ENCODE data around the gene DCBLD2. TPM values are rescaled to one million over a fixed set of nuclear protein-coding genes. Genes with fewer than 3 reads are reported as not detected.
A peak's percentile ranks its signal among the peaks of the same experiment; 100 is the strongest.

DCBLD2 gene
- total RNA-seq, 1 experiment from 2014 or later, result 33.6 TPM

DNA sequence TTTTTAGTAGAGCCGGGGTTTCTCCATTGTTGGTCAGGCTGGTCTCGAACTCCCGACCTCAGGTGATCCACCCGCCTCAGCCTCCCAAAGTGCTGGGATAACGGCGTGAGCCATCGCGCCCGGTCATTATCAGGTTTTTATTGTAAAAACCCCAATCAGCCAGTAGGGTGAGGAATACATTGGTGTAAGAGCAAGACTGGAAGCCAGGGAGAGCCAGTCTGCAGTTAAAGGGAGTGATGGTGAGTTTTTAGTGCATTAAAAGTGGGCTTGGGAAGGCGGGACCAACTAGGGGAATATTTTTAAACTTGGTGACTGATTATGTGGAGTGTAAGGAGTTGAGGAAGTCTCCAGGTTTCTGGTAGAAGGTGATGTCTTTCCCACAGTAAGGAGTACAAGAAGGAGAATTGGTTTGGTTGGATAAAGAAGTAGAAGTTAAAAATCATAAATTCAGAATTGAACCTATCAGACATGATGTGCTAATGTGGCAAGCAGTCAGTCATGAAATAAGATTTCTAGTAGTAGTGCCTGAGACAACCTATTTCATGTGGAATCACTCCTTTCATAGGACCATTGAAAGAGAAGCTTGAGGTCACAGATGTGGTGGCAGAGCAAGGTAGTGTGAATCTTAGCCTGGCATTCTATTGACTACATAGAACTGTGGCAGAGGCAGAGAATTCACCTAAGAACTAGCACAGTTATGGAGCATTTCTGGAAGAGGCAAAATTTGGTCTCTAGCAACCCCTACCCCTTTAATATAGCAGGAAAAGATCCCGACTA lies 2.4 kb upstream of the DCBLD2 start:
- no peak overlapping the region for H3K27ac ChIP-seq (ENCODE audit: low read depth, low read length, poor library complexity, severe bottlenecking)
- H3K4me1 ChIP-seq (ENCODE audit: insufficient read depth, low read length, poor library complexity, severe bottlenecking), result peaks cover 7% of the 10 kb centered on the region
- H3K27me3 ChIP-seq (replicated peaks; ENCODE audit: insufficient read depth, low read depth, low read length, poor library complexity), result no peaks in the 10 kb centered on the region
- H3K36me3 ChIP-seq (ENCODE audit: insufficient read depth, low read length, poor library complexity, severe bottlenecking), result no peaks in the 10 kb centered on the region
- TF ChIP-seq, protein P1, sequence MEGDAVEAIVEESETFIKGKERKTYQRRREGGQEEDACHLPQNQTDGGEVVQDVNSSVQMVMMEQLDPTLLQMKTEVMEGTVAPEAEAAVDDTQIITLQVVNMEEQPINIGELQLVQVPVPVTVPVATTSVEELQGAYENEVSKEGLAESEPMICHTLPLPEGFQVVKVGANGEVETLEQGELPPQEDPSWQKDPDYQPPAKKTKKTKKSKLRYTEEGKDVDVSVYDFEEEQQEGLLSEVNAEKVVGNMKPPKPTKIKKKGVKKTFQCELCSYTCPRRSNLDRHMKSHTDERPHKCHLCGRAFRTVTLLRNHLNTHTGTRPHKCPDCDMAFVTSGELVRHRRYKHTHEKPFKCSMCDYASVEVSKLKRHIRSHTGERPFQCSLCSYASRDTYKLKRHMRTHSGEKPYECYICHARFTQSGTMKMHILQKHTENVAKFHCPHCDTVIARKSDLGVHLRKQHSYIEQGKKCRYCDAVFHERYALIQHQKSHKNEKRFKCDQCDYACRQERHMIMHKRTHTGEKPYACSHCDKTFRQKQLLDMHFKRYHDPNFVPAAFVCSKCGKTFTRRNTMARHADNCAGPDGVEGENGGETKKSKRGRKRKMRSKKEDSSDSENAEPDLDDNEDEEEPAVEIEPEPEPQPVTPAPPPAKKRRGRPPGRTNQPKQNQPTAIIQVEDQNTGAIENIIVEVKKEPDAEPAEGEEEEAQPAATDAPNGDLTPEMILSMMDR (conservative IDR thresholded peaks at IDR 0.05; ENCODE audit: low read depth, low read length), result no peak
- no peak for TF ChIP-seq EZH2 (IDR thresholded peaks at IDR 0.05; ENCODE audit: borderline replicate concordance, low read depth, low read length, poor library complexity, severe bottlenecking)
- H3K9me3 ChIP-seq (ENCODE audit: low read depth, low read length, poor library complexity, severe bottlenecking), result no peaks in the 10 kb centered on the region
- intact Hi-C loops (cut with micrococcal nuclease; ENCODE audit: unreplicated experiment), result loop anchor here (5.0 kb wide), 3 partner anchors 63 to 273 kb away; no protein-coding TSS in a partner anchor
- CTCF ChIA-PET, result no interaction called here
- no peak overlapping the region for H3K4me3 ChIP-seq (ENCODE audit: low read depth, low read length, poor library complexity, severe bottlenecking)
- POLR2A ChIA-PET (ENCODE audit: low non-redundant PET), result interaction anchor here (0.9 kb wide), 1 partner anchor 10 kb away, joined by 3 read pairs; no protein-coding TSS in a partner anchor
- BruUV-seq (replicated peaks), result no TSS peak
- DNase-seq (ENCODE audit: low spot score), result no peak

DNA sequence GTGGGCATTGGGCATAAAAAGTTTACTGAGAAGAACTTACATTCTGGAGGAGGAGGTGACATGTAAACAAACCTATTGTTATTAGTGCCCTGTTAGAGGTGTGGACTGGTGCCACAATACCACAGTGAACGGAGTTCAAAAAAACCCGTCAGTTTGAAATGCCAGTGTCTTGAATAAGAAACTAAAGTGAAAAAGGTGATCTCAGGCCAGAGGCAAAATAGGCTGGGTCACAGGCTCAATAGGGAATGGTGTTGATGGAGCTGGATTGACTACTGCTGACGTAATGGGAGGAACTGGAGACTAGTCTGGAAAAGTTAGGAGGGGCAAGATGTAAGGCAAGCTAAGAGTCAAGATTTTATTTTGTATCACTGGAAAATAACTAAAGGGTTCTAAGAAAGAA lies 1.6 kb upstream of the DCBLD2 start:
- no TSS peak for BruUV-seq (replicated peaks)
- H3K27ac ChIP-seq (ENCODE audit: low read depth, low read length, poor library complexity, severe bottlenecking), result no peak overlapping the region
- H3K4me1 ChIP-seq (ENCODE audit: insufficient read depth, low read length, poor library complexity, severe bottlenecking), result peaks cover 7% of the 10 kb centered on the region
- no peaks in the 10 kb centered on the region for H3K36me3 ChIP-seq (ENCODE audit: insufficient read depth, low read length, poor library complexity, severe bottlenecking)
- H3K4me3 ChIP-seq (ENCODE audit: low read depth, low read length, poor library complexity, severe bottlenecking), result no peak overlapping the region
- H3K9me3 ChIP-seq (ENCODE audit: low read depth, low read length, poor library complexity, severe bottlenecking), result no peaks in the 10 kb centered on the region
- no peak for DNase-seq (ENCODE audit: low spot score)
- ChIA-PET POLR2A (ENCODE audit: low non-redundant PET) (interaction anchor here (0.7 kb wide), 1 partner anchor 53 kb away, joined by 9 read pairs; no protein-coding TSS in a partner anchor), CTCF (no interaction called here)
- TF ChIP-seq, protein P1 (conservative IDR thresholded peaks at IDR 0.05; ENCODE audit: low read depth, low read length), result no peak
- no peak for TF ChIP-seq EZH2 (IDR thresholded peaks at IDR 0.05; ENCODE audit: borderline replicate concordance, low read depth, low read length, poor library complexity, severe bottlenecking)
- intact Hi-C loops (cut with micrococcal nuclease; ENCODE audit: unreplicated experiment), result loop anchor here (5.0 kb wide), 3 partner anchors 64 to 274 kb away; no protein-coding TSS in a partner anchor
- no peaks in the 10 kb centered on the region for H3K27me3 ChIP-seq (replicated peaks; ENCODE audit: insufficient read depth, low read depth, low read length, poor library complexity)

DNA sequence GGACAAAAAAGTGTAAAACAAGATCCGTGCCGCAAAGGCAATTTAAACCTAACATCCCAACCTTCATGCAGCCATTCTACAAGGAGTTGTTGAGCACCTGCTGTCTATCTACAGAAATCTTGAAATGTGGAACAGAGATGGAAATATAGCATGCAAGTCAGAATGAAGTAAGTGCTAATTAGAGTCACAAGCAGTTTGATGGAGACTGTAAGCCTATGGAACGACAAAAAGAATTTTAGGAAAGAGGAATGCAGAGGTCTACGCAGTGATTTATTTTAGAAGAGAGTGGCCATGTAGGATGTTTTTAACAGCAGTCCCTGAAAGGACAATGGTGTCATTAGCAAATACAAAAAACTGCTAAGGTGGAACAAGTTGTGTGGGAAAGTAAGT lies 851 bp upstream of the DCBLD2 start:
- Histone ChIP-seq H3K27ac (ENCODE audit: low read depth, low read length, poor library complexity, severe bottlenecking) (peak overlapping the region; percentile 83), H3K4me1 (ENCODE audit: insufficient read depth, low read length, poor library complexity, severe bottlenecking) (peaks cover 7% of the 10 kb centered on the region), H3K9me3 (ENCODE audit: low read depth, low read length, poor library complexity, severe bottlenecking) (no peaks in the 10 kb centered on the region), H3K4me3 (ENCODE audit: low read depth, low read length, poor library complexity, severe bottlenecking) (peak overlapping the region; percentile 72), H3K36me3 (ENCODE audit: insufficient read depth, low read length, poor library complexity, severe bottlenecking) (no peaks in the 10 kb centered on the region), H3K27me3 (replicated peaks; ENCODE audit: insufficient read depth, low read depth, low read length, poor library complexity) (no peaks in the 10 kb centered on the region)
- intact Hi-C loops (cut with micrococcal nuclease; ENCODE audit: unreplicated experiment), result loop anchor here (5.0 kb wide), 3 partner anchors 65 to 275 kb away; no protein-coding TSS in a partner anchor
- ChIA-PET POLR2A (ENCODE audit: low non-redundant PET) (interaction anchor here (0.7 kb wide), 1 partner anchor 10 kb away, joined by 3 read pairs; no protein-coding TSS in a partner anchor), CTCF (no interaction called here)
- BruUV-seq (replicated peaks), result TSS peak; percentile 92
- TF ChIP-seq EZH2 (IDR thresholded peaks at IDR 0.05; ENCODE audit: borderline replicate concordance, low read depth, low read length, poor library complexity, severe bottlenecking), result no peak
- TF ChIP-seq, protein P1 (conservative IDR thresholded peaks at IDR 0.05; ENCODE audit: low read depth, low read length), result no peak
- no peak for DNase-seq (ENCODE audit: low spot score)
